Endothelial cell (in vitro differentiated cells): ENCODE results near the gene HLA-DPA1. TPM values are rescaled to one million over a fixed set of nuclear protein-coding genes. Genes with fewer than 3 reads are reported as not detected.

Experiments
- total RNA-seq: library from RNA; stranded (reverse); fragmentation: NEBNext Ultra II Directional; extraction: Animal tissue kit (Norgen Biotek cat#: 25700); gene quantifications from one replicate; pipeline ENCODE4 v1.2.1, GENCODE V29; 2021; ENCODE audit not compliant: unreplicated experiment

HLA-DPA1 gene
- total RNA-seq, 1 donor from 2014 or later: 8.5 TPM

Other genes with a start within 250 kb of the HLA-DPA1 start
- gene TAP2, start 234.9 kb downstream of the HLA-DPA1 start, total RNA-seq: 9.2 TPM
- 5.2 TPM for gene PSMB8, start 229.6 kb downstream of the HLA-DPA1 start, total RNA-seq
- 1.6 TPM for gene TAP1, start 219.9 kb downstream of the HLA-DPA1 start, total RNA-seq
- not detected for gene PSMB9, start 219.5 kb downstream of the HLA-DPA1 start, total RNA-seq
- gene HLA-DMB, start 132.6 kb downstream of the HLA-DPA1 start, total RNA-seq: 1.3 TPM
- gene HLA-DMA, start 120.6 kb downstream of the HLA-DPA1 start, total RNA-seq: 13.0 TPM
- 186 TPM for gene BRD2, start 105.1 kb downstream of the HLA-DPA1 start, total RNA-seq
- gene HLA-DOA, start 64.1 kb downstream of the HLA-DPA1 start, total RNA-seq: 7.3 TPM
- gene HLA-DPB1, start 2.3 kb upstream of the HLA-DPA1 start, total RNA-seq: 14.4 TPM
- 127 TPM for gene COL11A2, start 118.8 kb upstream of the HLA-DPA1 start, total RNA-seq
- gene RXRB, start 127.0 kb upstream of the HLA-DPA1 start, total RNA-seq: 35.8 TPM
- gene SLC39A7, start 127.2 kb upstream of the HLA-DPA1 start, total RNA-seq: 108 TPM
- gene HSD17B8, start 131.0 kb upstream of the HLA-DPA1 start, total RNA-seq: 6.5 TPM
- gene RING1, start 134.9 kb upstream of the HLA-DPA1 start, total RNA-seq: 19.6 TPM
- gene VPS52, start 198.2 kb upstream of the HLA-DPA1 start, total RNA-seq: 41.8 TPM
- 2,251 TPM for gene RPS18, start 198.4 kb upstream of the HLA-DPA1 start, total RNA-seq
- gene B3GALT4, start 203.5 kb upstream of the HLA-DPA1 start, total RNA-seq: 3.8 TPM
- gene WDR46, start 215.6 kb upstream of the HLA-DPA1 start, total RNA-seq: 48.5 TPM
- 33.3 TPM for gene PFDN6, start 216.0 kb upstream of the HLA-DPA1 start, total RNA-seq
- 167 TPM for gene RGL2, start 225.3 kb upstream of the HLA-DPA1 start, total RNA-seq
- 57.1 TPM for gene TAPBP, start 240.4 kb upstream of the HLA-DPA1 start, total RNA-seq
- gene ZBTB22, start 244.1 kb upstream of the HLA-DPA1 start, total RNA-seq: 16.9 TPM
- 49.6 TPM for gene DAXX, start 249.3 kb upstream of the HLA-DPA1 start, total RNA-seq